ENCODE results near the gene ZNHIT2.
"Not testable (repeated sequence)": the region's sequence is repeated elsewhere in the genome, so short reads cannot be mapped to it uniquely, and the experiment has no call there.

ZNHIT2 gene

GRCh38 chr11:65117206-65118096, at the start of gene ZNHIT2:
ZNHIT2 (minus strand) TSS chr11:65117701; CDS start chr11:65117653, 48 bp downstream.
- peak; percentile 100 for DNase-seq (ENCODE audit: low read depth in 3 of 3)

DNA sequence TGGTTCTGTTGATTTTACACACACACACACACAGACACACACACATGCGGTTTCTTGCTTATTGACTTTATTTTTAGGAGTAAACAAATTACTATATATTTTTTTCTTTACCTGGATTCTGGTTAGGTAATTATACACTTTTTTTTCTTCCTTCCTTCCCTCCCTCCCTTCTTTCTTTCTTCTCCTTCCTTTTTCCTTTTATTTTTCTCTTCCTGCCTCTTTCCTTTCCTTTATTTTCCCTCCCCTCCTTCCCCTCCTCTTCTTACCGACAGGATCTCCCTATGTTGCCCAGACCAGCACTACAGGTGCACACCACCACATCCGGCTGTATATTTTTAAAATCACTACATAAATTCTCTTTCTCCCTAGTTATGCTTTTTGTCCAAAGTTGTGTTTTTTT, 49.4 kb upstream of the ZNHIT2 start:
- DNase-seq (ENCODE audit: low read depth in 3 of 3) = no peak

DNA sequence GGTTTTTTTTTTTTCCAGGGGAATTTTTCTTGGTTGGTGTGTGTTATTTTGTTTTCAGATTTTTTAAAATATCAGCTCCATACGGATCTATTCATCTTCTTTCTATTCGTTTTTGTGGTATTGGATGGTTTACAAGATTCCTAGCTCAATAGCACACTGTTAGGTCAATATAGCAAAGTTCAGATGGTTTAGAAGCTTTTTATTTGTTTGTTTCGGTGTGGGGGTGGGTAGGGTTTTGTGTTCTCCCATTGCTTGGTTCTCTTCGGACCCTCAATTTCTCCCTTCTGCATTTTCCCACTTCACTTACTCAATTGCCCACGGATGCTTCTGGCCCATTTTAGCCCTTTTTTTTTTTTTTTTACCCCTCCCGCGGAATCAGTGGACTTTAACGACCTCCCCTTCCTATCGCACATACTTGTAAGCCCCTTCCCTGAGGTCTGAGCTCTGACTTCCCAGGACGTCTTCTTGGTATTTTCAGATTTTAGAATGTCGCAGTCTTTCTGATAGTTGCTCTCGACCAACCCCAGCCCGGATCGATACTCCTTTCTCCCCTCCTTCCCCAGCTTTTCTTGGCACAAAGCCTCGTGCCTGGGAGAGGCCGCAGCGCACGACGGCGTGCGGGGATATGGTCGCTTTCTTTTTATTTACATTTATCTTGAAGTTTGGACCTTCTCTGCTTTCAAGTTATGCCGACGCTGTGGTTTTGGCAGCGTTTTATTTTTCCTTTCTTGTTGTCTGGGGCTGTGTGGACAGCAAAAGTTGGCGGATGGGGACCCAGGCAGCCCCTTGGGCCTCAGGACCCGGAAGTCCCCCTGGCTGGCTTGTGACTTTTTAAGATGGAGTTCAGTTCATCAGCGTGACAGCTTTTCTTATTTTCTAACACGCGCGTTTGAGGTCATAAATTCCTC, 48.2 kb upstream of the ZNHIT2 start:
- no peak for DNase-seq (ENCODE audit: low read depth in 3 of 3)

GRCh38 chr11:65163684-65164083, 46.2 kb upstream of the ZNHIT2 start:
- no peak for DNase-seq (ENCODE audit: low read depth in 3 of 3)

DNA sequence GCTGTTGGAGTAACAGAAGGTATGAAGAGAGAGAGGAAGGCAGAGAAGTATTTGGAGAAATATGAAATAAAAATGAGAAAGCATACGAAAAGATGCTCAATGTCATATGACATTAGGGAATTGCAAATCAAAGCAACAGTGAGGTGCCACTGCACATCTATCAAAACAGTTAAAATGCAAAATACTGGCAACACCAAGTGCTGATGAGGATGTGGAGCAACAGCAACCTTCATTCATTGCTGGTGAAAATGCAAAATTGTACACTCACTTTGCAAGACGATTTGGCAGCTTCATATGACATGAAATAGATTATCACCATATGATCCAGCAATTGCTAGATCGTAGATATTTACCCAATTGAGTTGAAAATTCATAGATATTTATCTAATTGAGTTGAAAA, 43.1 kb upstream of the ZNHIT2 start:
- no peak for DNase-seq (ENCODE audit: low read depth in 3 of 3)

DNA sequence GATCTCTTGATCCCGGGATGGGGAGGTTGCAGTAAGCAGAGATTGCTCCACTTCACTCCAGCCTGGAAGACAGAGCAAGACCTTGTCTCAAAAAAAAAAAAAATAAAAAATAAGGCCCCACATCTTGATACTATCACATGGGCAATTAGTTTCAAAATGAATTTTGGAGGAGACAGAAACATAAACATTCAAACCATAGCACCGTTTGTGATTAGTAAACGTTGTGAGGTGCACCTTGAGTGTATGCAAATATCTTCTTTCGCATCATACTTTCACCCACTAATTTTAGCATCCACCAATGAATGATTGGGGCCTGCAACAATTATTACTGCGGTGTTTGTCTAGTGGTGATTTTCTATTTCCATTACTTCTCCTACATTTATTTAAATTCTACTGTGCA, 41.5 kb upstream of the ZNHIT2 start:
- no peak for DNase-seq (ENCODE audit: low read depth in 3 of 3)

- no peak for DNase-seq (ENCODE audit: low read depth in 3 of 3)
Observed at GRCh38 chr11:65157336-65157735, 39.8 kb upstream of the ZNHIT2 start.

- no peak for DNase-seq (ENCODE audit: low read depth in 3 of 3)
Observed at GRCh38 chr11:65156926-65157325, 39.4 kb upstream of the ZNHIT2 start.

- DNase-seq (ENCODE audit: low read depth in 3 of 3) = no peak
Observed at GRCh38 chr11:65156256-65156655, 38.8 kb upstream of the ZNHIT2 start.

DNA sequence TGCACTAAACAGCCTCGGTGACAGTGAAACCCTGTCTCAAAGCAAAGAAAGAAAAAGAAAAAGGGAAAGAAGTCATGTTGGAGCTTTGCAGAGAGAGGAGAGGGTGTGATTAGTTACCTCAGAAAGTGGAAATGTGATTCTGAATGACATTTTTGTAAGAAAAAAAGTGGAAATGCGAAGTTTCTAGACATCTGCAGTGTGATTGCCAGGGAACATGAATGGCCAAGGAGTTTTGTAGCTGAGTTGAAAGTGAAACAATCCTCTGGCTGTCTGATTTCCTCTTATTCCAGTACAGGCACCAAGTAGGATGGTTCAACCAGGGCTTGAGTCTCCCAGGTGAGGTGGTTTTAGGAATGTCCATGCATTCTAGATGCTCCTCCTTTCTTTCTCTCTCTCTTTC, 34.6 kb upstream of the ZNHIT2 start:
- no peak for DNase-seq (ENCODE audit: low read depth in 3 of 3)

- DNase-seq (ENCODE audit: low read depth in 3 of 3) = no peak
Observed at GRCh38 chr11:65151331-65151899, 33.9 kb upstream of the ZNHIT2 start.

DNA sequence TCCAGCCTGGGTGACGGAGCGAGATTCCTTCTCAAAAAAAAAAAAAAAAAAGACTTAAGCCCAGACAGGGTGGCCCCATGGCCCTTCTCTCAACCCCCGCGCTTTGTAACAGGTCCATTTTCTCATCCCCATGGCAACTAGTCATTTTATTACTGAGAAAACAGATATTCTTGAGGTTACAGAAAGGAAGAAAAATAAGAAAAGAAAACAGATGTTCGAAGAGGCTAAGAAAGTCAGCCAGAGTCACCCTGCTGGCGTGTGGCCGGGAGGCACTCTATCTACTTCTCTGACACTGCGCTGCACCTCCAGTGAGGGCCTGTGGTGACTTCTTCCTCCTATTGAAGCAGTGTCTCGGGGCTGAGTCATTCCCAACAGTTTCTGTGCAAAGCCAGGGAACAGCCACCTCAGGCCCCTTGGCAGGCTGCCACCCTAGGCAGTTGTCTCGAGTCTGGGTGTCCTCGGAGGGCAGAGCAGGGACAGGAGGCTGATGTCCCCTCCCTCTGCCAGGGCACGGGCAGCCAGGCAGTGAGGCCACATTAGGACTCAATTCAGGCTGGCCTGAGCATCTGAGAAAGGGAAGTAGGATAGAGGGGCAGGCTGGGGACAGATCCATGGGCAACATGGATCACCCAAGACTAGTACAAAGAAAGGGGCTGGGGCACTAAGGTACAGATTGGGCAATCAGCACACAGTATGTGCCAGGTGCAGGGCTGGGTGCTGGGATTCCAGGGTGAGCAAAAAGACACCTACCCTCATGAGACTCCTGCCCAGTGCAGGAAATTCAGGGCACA, 33.2 kb upstream of the ZNHIT2 start:
- DNase-seq (ENCODE audit: low read depth in 3 of 3) = peak in 1 of 3 donors; percentile 49

- not testable (repeated sequence) for DNase-seq (ENCODE audit: low read depth in 3 of 3)
Observed at GRCh38 chr11:65150131-65150508, 32.6 kb upstream of the ZNHIT2 start.

- no peak for DNase-seq (ENCODE audit: low read depth in 3 of 3)
Observed at GRCh38 chr11:65148657-65149056, 31.2 kb upstream of the ZNHIT2 start.

DNA sequence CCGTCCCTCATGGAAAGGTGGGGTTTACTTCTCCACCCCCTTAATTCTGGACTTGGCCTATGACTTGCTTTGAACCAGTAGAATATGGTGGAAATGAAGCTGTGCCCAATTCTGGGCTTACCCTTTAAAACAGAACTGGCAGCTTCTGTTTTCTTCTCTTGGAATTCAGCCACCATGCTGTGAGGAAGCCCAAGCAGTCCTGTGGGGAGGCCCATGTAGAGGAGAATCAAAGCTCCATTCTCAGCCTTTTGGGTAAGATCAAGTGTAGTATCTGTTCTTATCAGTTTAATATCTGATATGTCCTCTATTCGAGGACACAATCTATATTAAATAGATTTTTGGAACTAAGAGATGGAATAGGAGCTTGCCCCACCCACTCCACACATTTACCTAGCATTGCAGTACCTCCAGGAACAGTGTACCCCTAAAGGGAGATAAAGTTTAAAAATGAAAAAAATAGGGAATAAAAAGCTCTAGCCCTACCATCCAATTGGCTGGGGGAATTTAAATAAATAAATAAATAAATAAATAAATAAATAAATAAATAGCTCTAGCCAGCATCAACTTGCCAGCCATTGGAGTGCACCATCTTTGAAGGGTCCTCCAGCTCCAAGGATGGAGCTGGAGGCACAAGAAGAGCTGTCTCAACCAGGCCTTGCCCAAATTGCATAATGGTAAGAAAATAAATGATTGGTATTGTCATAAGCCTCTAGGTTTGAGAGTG, 30.0 kb upstream of the ZNHIT2 start:
- no peak for DNase-seq (ENCODE audit: low read depth in 3 of 3)

DNA sequence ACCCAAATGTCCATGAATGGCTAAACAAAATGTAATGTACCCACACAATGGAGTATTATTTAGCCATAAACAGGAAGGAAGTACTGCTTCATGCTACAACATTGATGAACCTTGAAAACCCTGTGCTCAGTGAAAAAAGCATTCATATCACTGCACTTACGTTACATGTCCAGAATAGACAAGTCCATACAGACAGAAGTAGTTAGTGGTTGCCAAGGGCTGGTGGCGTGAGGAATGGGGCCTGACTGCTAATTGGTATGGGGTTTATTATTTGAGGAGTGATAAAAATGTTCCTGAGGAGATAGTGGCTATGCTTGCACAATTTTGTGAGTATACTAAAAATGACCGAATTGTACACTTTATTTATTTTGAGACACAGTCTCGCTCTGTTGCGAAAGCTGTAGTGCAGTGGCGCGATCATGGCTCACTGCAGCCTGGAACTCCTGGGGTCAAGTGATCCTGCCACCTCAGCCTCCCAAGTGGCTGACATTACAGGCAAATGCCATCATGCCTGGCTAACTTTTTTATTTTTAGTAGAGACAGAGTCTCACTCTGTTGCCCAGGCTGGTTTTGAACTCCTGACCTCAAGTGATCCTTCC, 24.5 kb upstream of the ZNHIT2 start:
- no peak for DNase-seq (ENCODE audit: low read depth in 3 of 3)

GRCh38 chr11:65136515-65137096, 19.1 kb upstream of the ZNHIT2 start:
- DNase-seq (ENCODE audit: low read depth in 3 of 3) = no peak

DNA sequence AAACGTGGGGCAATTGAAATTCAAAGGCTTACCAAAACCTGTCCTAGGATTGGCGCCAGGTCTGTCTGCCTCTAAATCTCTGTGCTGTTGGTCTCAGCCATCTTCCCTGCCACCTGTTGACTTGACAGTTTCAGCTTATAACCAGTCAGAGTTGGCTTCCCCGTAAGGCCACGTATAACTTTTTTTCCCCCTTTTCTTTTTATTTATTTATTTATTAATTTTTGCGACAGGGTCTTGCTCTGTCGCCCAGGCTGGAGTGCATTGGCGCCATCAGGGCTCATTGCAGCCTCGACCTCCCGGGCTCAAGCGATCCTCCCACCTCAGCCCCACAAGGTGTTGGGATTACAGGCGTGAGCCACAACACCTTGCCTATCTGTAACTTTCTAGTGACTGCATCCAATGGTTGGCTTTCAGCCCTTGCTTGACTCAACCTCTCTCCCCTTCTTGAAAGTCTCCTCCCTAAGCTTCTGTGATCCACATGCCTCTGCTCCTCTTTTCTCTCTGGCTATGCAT, 18.2 kb upstream of the ZNHIT2 start:
- DNase-seq (ENCODE audit: low read depth in 3 of 3) = no peak

GRCh38 chr11:65134952-65135632, 17.6 kb upstream of the ZNHIT2 start:
- DNase-seq (ENCODE audit: low read depth in 3 of 3) = peak; percentile 66 to 76 (median 71)

Measured in stimulated activated CD4-positive, alpha-beta T cell treated with anti-CD3 and anti-CD28 coated beads, TNF-alpha, amount 100 ng/mL, for 48 hours (primary cell).